ENCODE results near the gene CRYBG1. TPM values are rescaled to one million over a fixed set of nuclear protein-coding genes. Genes with fewer than 3 reads are reported as not detected.

CRYBG1 gene
- total RNA-seq, 1 experiment from 2014 or later: 5.7 TPM

DNA sequence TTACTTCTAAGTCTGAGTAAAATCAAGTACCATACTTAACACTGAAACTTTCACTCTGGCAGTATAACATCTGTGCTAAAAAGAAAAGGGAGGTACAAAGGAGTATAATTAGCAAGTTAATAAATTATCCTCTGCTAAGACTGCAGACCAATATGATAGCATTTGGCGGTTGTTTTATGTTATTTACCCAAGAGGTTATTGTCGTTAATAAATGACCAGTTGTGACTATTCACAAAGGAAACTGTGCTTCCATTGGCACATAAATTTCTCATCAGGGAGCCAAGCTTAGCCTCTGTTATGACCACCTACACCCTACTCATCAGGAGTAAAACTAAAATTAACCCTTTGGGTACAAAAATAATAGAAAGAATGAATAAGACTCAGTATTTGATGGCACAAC, 86.5 kb downstream of the CRYBG1 start:
- no peak overlapping the region; a peak in 1 of 7 replicates for H3K27ac Mint-ChIP-seq

More for the DNA sequence above, 86.5 kb downstream of the CRYBG1 start:
- Histone ChIP-seq H3K79me1 (ENCODE audit: insufficient read depth, low read depth, low read length, poor library complexity, severe bottlenecking) (no peaks in the 10 kb centered on the region), H2AK5ac (ENCODE audit: insufficient read length, low read length) (no peak overlapping the region), H2BK5ac (ENCODE audit: insufficient read length, low read length) (no peak overlapping the region), H4K8ac (replicated peaks; ENCODE audit: insufficient read length, low read depth, low read length) (no peak overlapping the region), H3K9ac (ENCODE audit: extremely low read depth, insufficient read length, low read length) (no peak overlapping the region), H3K79me2 (ENCODE audit: insufficient read depth, low read length) (no peaks in the 10 kb centered on the region), H4K20me1 (ENCODE audit: control insufficient read depth, insufficient read depth, insufficient read length) (no peaks in the 10 kb centered on the region), H4K91ac (ENCODE audit: insufficient read length, low read depth, low read length) (no peak overlapping the region), H4K5ac (ENCODE audit: insufficient read length, low read depth, low read length) (no peak overlapping the region), H3K9me3 (ENCODE audit: control insufficient read depth, low read depth, low read length) (no peaks in the 10 kb centered on the region), H3K23ac (ENCODE audit: insufficient read length, low read depth, low read length) (no peak overlapping the region), H2AFZ (ENCODE audit: low read length) (no peak overlapping the region), H3K23me2 (ENCODE audit: insufficient read length, low read depth, low read length, poor library complexity, severe bottlenecking) (no peaks in the 10 kb centered on the region), H3T11ph (ENCODE audit: low read length) (no peak overlapping the region), H2BK20ac (ENCODE audit: low read depth, low read length, poor library complexity, severe bottlenecking) (no peak overlapping the region), H3K18ac (ENCODE audit: insufficient read length, low read depth, low read length) (no peak overlapping the region), H3K4ac (ENCODE audit: low read depth, low read length) (no peak overlapping the region), H2BK12ac (ENCODE audit: insufficient read length, low read depth, low read length) (no peak overlapping the region), H3K27me3 (ENCODE audit: insufficient read depth, low read length) (no peaks in the 10 kb centered on the region), H2BK15ac (ENCODE audit: low read depth, low read length) (no peak overlapping the region), H3K56ac (ENCODE audit: insufficient read length, low read depth, low read length) (no peak overlapping the region), H3K27ac (ENCODE audit: insufficient read length, low read depth, low read length) (no peak overlapping the region), H3K4me1 (ENCODE audit: insufficient read depth, low read length) (no peaks in the 10 kb centered on the region), H3K14ac (ENCODE audit: insufficient read depth, low read length) (no peak overlapping the region), H2BK120ac (ENCODE audit: low read depth, low read length, poor library complexity, severe bottlenecking) (no peak overlapping the region), H3K4me2 (ENCODE audit: insufficient read depth, insufficient read length, low read length) (no peak overlapping the region)
- DNase-seq: no peak
- no CpG with 5 or more reads among the region's 2 CpGs for WGBS (ENCODE audit: extremely low coverage, insufficient read length, low lambda C conversion rate)
- Mint-ChIP-seq H3K4me1 (peaks cover 14% of the 10 kb centered on the region in 2 experiments), H3K27me3 (ENCODE audit: low read depth) (no peaks in the 10 kb centered on the region), H3K9me3 (no peaks in the 10 kb centered on the region), H3K36me3 (ENCODE audit: insufficient read depth in 1 of 3, low read depth in 3 of 3) (no peaks in the 10 kb centered on the region), H3K4me3 (no peak overlapping the region)
- TF ChIP-seq, protein P1, sequence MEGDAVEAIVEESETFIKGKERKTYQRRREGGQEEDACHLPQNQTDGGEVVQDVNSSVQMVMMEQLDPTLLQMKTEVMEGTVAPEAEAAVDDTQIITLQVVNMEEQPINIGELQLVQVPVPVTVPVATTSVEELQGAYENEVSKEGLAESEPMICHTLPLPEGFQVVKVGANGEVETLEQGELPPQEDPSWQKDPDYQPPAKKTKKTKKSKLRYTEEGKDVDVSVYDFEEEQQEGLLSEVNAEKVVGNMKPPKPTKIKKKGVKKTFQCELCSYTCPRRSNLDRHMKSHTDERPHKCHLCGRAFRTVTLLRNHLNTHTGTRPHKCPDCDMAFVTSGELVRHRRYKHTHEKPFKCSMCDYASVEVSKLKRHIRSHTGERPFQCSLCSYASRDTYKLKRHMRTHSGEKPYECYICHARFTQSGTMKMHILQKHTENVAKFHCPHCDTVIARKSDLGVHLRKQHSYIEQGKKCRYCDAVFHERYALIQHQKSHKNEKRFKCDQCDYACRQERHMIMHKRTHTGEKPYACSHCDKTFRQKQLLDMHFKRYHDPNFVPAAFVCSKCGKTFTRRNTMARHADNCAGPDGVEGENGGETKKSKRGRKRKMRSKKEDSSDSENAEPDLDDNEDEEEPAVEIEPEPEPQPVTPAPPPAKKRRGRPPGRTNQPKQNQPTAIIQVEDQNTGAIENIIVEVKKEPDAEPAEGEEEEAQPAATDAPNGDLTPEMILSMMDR (conservative IDR thresholded peaks at IDR 0.05): no peak
